IgD-negative memory B cell (primary cell): Measurements from ENCODE around the gene FBLN2. TPM values are rescaled to one million over a fixed set of nuclear protein-coding genes. Genes with fewer than 3 reads are reported as not detected.

Experiments used
- H3K27ac Mint-ChIP-seq, 3 donors: one replicate each; pipeline ENCODE4 v1.8.0; 2020 to 2022; ENCODE audit warnings: mild to moderate bottlenecking in 3 of 3, mixed read lengths in 3 of 3, moderate library complexity in 1 of 3
- H3K27me3 Mint-ChIP-seq: one replicate; pipeline ENCODE4 v1.8.0; 2021; ENCODE audit warnings: mixed read lengths
- H3K36me3 Mint-ChIP-seq: one replicate; pipeline ENCODE4 v1.8.0; 2020; ENCODE audit warnings: mild to moderate bottlenecking, mixed read lengths
- H3K4me1 Mint-ChIP-seq, 3 donors: one replicate each; pipeline ENCODE4 v1.8.0; 2020 to 2022; ENCODE audit warnings: mixed read lengths in 3 of 3, mild to moderate bottlenecking in 1 of 3
- H3K4me3 Mint-ChIP-seq, 4 donors: one replicate each; pipeline ENCODE4 v1.8.0; 2020 to 2022; ENCODE audit warnings: mild to moderate bottlenecking in 4 of 4, mixed read lengths in 4 of 4, moderate library complexity in 3 of 4
- H3K9me3 Mint-ChIP-seq, 3 donors: one replicate each; pipeline ENCODE4 v1.8.0; 2020 to 2021; ENCODE audit warnings: mixed read lengths in 3 of 3, mild to moderate bottlenecking in 1 of 3
- polyA plus RNA-seq: library from polyadenylated mRNA; unstranded; fragments of 300-500 nt; fragmentation: Illumina TruSeq; gene quantifications from one replicate; pipeline ENCODE4 v1.2.3, GENCODE V29; 2021

The FBLN2 gene
- polyA plus RNA-seq, 1 donor from 2014 or later, result 4.4 TPM

- H3K27ac Mint-ChIP-seq, result no peak overlapping the region
- H3K4me3 Mint-ChIP-seq, result no peak overlapping the region
- no peaks in the 10 kb centered on the region for H3K36me3 Mint-ChIP-seq
- H3K4me1 Mint-ChIP-seq, result peaks cover 0 to 3% (median 0%) of the 10 kb centered on the region in 3 donors
- peaks cover 3% of the 10 kb centered on the region for H3K27me3 Mint-ChIP-seq
- H3K9me3 Mint-ChIP-seq, result no peaks in the 10 kb centered on the region
Observed at GRCh38 chr3:13684854-13685253, 135.9 kb downstream of the FBLN2 start.

GRCh38 chr3:13685721-13686120 is 136.8 kb downstream of the FBLN2 start:
- Mint-ChIP-seq H3K4me3 (no peak overlapping the region), H3K27ac (no peak overlapping the region), H3K9me3 (no peaks in the 10 kb centered on the region), H3K36me3 (no peaks in the 10 kb centered on the region), H3K27me3 (peaks cover 3% of the 10 kb centered on the region), H3K4me1 (peaks cover 0 to 3% (median 0%) of the 10 kb centered on the region in 3 donors)

GRCh38 chr3:13686367-13687160 is 137.6 kb downstream of the FBLN2 start:
- Mint-ChIP-seq H3K27me3 (peaks cover 3% of the 10 kb centered on the region), H3K36me3 (no peaks in the 10 kb centered on the region), H3K9me3 (no peaks in the 10 kb centered on the region), H3K4me1 (peaks cover 0 to 3% (median 0%) of the 10 kb centered on the region in 3 donors), H3K27ac (no peak overlapping the region), H3K4me3 (no peak overlapping the region)

- H3K36me3 Mint-ChIP-seq, result no peaks in the 10 kb centered on the region
- H3K27ac Mint-ChIP-seq, result no peak overlapping the region
- H3K4me1 Mint-ChIP-seq, result peaks cover 0 to 3% (median 0%) of the 10 kb centered on the region in 3 donors
- H3K9me3 Mint-ChIP-seq, result peaks cover 0 to 6% (median 0%) of the 10 kb centered on the region in 3 donors
- H3K27me3 Mint-ChIP-seq, result peaks cover 3% of the 10 kb centered on the region
- H3K4me3 Mint-ChIP-seq, result no peak overlapping the region
Observed at GRCh38 chr3:13687517-13687943, 138.6 kb downstream of the FBLN2 start.

Other genes starting within 250 kb of the FBLN2 start
- gene NUP210, start 128.8 kb upstream of the FBLN2 start, polyA plus RNA-seq, result 72.2 TPM
- 1.3 TPM for gene HDAC11, start 68.8 kb upstream of the FBLN2 start, polyA plus RNA-seq